DND-41 (cell line): ENCODE results near the gene MAGI1.

Experiments
- ATAC-seq: fragments of 200-7000 bp; cut with Tn5 transposase; 3 replicates; pipeline ENCODE4 v1.9.1; 2021; ENCODE audit warnings: low read depth; ENCODE audit not compliant: insufficient read depth
- DNase-seq: peaks from one replicate; pipeline ENCODE4 v3.0.0-alpha.2; 2020
- H2AFZ ChIP-seq: 2 replicates; pipeline ENCODE4 v1.6.0; 2012; ENCODE audit warnings: low read depth, low read length
- H3K27ac ChIP-seq: 2 replicates; pipeline ENCODE4 v1.5.1; 2012; ENCODE audit warnings: low read length, inconsistent platforms
- H3K27me3 ChIP-seq: fragments of 200-600 bp; sonication (generic); 2 replicates; pipeline ENCODE4 v1.6.0; 2012; ENCODE audit warnings: low read length, mild to moderate bottlenecking, inconsistent platforms; ENCODE audit not compliant: insufficient read depth, poor library complexity
- H3K36me3 ChIP-seq: 2 replicates; pipeline ENCODE4 v1.5.1; 2012; ENCODE audit warnings: low read length, inconsistent platforms; ENCODE audit not compliant: insufficient read depth
- H3K4me1 ChIP-seq: 2 replicates; pipeline ENCODE4 v1.5.1; 2012; ENCODE audit warnings: mild to moderate bottlenecking, low read length; ENCODE audit not compliant: insufficient read depth
- H3K4me2 ChIP-seq: 2 replicates; pipeline ENCODE4 v1.6.0; 2012; ENCODE audit warnings: mild to moderate bottlenecking, moderate library complexity, low read length, inconsistent platforms; ENCODE audit not compliant: insufficient read depth
- H3K4me3 ChIP-seq, 2 experiments: fragments of 200-600 bp in 1 of 2; shearing (Covaris generic) in 1 of 2; 2 replicates each; pipeline ENCODE4 v1.5.1; 2012 to 2016; ENCODE audit warnings: inconsistent platforms in 2 of 2, low read length in 2 of 2, mild to moderate bottlenecking in 2 of 2, low read depth in 1 of 2, moderate library complexity in 1 of 2
- H3K79me2 ChIP-seq: 2 replicates; pipeline ENCODE4 v1.6.0; 2012; ENCODE audit warnings: low read length, inconsistent platforms; ENCODE audit not compliant: insufficient read depth
- H3K9ac ChIP-seq: 2 replicates; pipeline ENCODE4 v1.6.0; 2012; ENCODE audit warnings: low read depth, mild to moderate bottlenecking, inconsistent platforms, low read length, moderate library complexity
- H3K9me3 ChIP-seq: 2 replicates; pipeline ENCODE4 v1.5.1; 2012; ENCODE audit warnings: low read length, moderate library complexity, mild to moderate bottlenecking, inconsistent platforms; ENCODE audit not compliant: insufficient read depth, severe bottlenecking
- H4K20me1 ChIP-seq: 2 replicates; pipeline ENCODE4 v1.6.0; 2012; ENCODE audit warnings: low read length; ENCODE audit not compliant: insufficient read depth
- EZH2 ChIP-seq: IDR thresholded peaks from 3 replicates; pipeline ENCODE4 v1.6.1; 2012; ENCODE audit warnings: borderline replicate concordance, low read depth, mild to moderate bottlenecking, moderate library complexity, low read length, inconsistent platforms; ENCODE audit not compliant: severe bottlenecking
- TF ChIP-seq, protein P1 (sequence below): IDR thresholded peaks from 2 replicates; pipeline ENCODE4 v1.5.1; 2012; ENCODE audit warnings: borderline replicate concordance, low read length, moderate library complexity, mild to moderate bottlenecking; ENCODE audit not compliant: poor library complexity, severe bottlenecking; ENCODE audit errors: extremely low read depth

MAGI1 gene

DNA sequence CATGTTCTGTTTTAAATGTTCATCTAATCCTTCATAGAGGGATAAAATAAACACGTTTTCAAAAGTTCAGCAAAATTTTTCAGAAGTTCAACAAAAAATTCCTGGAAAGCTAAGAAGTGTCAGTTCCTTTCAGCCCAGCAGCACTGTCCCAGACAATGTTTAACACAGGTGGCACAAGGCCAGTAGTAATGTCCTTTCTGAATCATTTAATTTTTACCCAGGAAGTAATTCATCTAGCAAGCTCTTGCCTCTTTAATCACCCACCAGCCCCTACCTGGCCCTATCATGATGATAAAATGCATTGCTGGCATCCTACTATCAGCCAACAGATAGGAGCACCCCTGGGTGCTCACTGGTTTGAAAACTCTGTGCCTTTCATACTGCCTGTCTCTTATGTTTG is 723.8 kb downstream of the MAGI1 start:
- ATAC-seq, result no peak
- Histone ChIP-seq H3K36me3 (no peaks in the 10 kb centered on the region), H4K20me1 (no peaks in the 10 kb centered on the region), H3K9me3 (no peaks in the 10 kb centered on the region), H3K9ac (no peak overlapping the region), H3K4me3 (no peak overlapping the region), H3K4me1 (no peaks in the 10 kb centered on the region), H3K4me2 (no peak overlapping the region), H3K79me2 (no peaks in the 10 kb centered on the region), H2AFZ (no peak overlapping the region), H3K27me3 (no peaks in the 10 kb centered on the region), H3K27ac (no peak overlapping the region)
- no peak for DNase-seq
- TF ChIP-seq, protein P1, sequence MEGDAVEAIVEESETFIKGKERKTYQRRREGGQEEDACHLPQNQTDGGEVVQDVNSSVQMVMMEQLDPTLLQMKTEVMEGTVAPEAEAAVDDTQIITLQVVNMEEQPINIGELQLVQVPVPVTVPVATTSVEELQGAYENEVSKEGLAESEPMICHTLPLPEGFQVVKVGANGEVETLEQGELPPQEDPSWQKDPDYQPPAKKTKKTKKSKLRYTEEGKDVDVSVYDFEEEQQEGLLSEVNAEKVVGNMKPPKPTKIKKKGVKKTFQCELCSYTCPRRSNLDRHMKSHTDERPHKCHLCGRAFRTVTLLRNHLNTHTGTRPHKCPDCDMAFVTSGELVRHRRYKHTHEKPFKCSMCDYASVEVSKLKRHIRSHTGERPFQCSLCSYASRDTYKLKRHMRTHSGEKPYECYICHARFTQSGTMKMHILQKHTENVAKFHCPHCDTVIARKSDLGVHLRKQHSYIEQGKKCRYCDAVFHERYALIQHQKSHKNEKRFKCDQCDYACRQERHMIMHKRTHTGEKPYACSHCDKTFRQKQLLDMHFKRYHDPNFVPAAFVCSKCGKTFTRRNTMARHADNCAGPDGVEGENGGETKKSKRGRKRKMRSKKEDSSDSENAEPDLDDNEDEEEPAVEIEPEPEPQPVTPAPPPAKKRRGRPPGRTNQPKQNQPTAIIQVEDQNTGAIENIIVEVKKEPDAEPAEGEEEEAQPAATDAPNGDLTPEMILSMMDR, result no peak
- no peak for TF ChIP-seq EZH2

DNA sequence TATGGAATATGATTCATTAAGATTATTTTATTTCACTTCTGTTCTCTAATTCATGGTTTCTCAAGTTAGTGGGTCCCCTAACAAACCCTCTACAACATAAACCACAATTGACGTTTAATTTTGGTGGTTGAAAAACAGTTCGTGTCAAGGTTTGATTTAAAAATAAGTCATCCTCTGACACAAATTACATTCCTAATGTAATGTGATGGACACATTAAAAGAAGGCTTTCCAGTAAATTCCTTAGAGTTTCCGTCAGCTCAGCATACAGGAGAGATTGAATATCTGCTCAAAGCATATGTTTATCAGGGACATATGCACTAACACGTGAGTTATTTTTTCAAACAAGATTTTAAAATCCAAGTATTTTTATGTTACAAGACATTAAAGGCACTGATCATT is 724.4 kb downstream of the MAGI1 start:
- no peaks in the 10 kb centered on the region for H3K36me3 ChIP-seq
- H3K9me3 ChIP-seq, result no peaks in the 10 kb centered on the region
- H3K9ac ChIP-seq, result no peak overlapping the region
- ATAC-seq, result no peak
- no peaks in the 10 kb centered on the region for H4K20me1 ChIP-seq
- no peak for DNase-seq
- H2AFZ ChIP-seq, result no peak overlapping the region
- no peaks in the 10 kb centered on the region for H3K4me1 ChIP-seq
- no peak overlapping the region for H3K4me3 ChIP-seq
- no peaks in the 10 kb centered on the region for H3K79me2 ChIP-seq
- H3K4me2 ChIP-seq, result no peak overlapping the region
- H3K27me3 ChIP-seq, result no peaks in the 10 kb centered on the region
- TF ChIP-seq, protein P1, result no peak
- no peak for TF ChIP-seq EZH2
- no peak overlapping the region for H3K27ac ChIP-seq

DNA sequence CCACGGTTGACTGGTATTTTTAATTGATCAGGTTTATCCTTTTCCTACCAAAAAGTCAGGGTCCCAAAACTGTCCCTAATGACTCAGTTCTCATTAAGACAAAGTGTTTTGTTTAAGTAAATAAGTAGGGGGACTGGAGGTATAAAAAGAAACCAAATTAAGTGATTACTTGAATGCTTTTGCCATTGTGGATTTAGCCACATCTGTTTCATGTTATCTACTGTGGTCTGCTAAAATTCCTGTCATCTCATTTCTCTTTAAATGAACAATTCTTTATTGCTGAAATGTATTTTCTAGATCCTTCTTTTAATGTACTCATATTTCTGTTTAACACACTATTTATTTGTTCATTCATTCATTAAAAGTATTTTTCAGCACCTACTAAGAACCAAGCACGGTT is 725.1 kb downstream of the MAGI1 start:
- H3K27me3 ChIP-seq, result no peaks in the 10 kb centered on the region
- ATAC-seq (no peak), DNase-seq (no peak)
- no peak overlapping the region for H3K27ac ChIP-seq
- H3K9me3 ChIP-seq, result no peaks in the 10 kb centered on the region
- no peaks in the 10 kb centered on the region for H4K20me1 ChIP-seq
- H2AFZ ChIP-seq, result no peak overlapping the region
- H3K79me2 ChIP-seq, result no peaks in the 10 kb centered on the region
- no peak overlapping the region for H3K4me3 ChIP-seq
- TF ChIP-seq EZH2, result no peak
- TF ChIP-seq, protein P1, result no peak
- H3K4me2 ChIP-seq, result no peak overlapping the region
- H3K36me3 ChIP-seq, result no peaks in the 10 kb centered on the region
- no peak overlapping the region for H3K9ac ChIP-seq
- H3K4me1 ChIP-seq, result no peaks in the 10 kb centered on the region

DNA sequence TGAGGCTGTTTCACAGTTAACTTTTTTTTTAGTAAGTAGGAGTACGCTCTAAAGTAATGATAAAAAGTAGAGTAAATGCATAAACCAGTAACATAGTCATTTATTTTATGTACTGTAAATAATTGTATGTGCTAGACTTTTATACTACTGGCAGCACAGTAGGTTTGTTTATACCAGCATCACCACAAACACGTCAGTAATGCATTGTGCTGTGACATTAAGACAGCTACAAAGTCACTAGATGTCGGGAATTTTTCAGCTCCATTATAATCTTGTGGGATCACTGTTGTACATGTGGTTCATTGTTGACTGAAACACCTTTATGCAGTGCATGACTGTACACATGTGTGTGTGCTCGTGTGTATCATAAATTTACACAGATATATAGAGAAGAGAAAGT is 732.9 kb downstream of the MAGI1 start:
- DNase-seq (no peak), ATAC-seq (no peak)
- no peak overlapping the region for H3K9ac ChIP-seq
- no peaks in the 10 kb centered on the region for H3K27me3 ChIP-seq
- no peaks in the 10 kb centered on the region for H3K79me2 ChIP-seq
- no peak overlapping the region for H3K4me2 ChIP-seq
- H3K9me3 ChIP-seq, result no peaks in the 10 kb centered on the region
- H2AFZ ChIP-seq, result no peak overlapping the region
- H3K4me1 ChIP-seq, result no peaks in the 10 kb centered on the region
- H3K4me3 ChIP-seq, result no peak overlapping the region
- no peaks in the 10 kb centered on the region for H3K36me3 ChIP-seq
- TF ChIP-seq, protein P1, result no peak
- H4K20me1 ChIP-seq, result no peaks in the 10 kb centered on the region
- H3K27ac ChIP-seq, result no peak overlapping the region
